WTC11 (cell line): ENCODE data around the gene GJB5. TPM values are rescaled to one million over a fixed set of nuclear protein-coding genes. Genes with fewer than 3 reads are reported as not detected.
A peak's percentile ranks its signal among the peaks of the same experiment; 100 is the strongest.

Experiments
- ATAC-seq: fragments of 200-7000 bp; cut with Tn5 transposase; 2 replicates; pipeline ENCODE4 v1.10.0; 2021; ENCODE audit warnings: mild to moderate bottlenecking, moderate library complexity
- CTCF ChIA-PET: fragments of 300-600 bp; sonication (Branson Sonifier 250); formaldehyde crosslinking; loops from one replicate; lab custom pipeline; 2021; ENCODE audit warnings: antibody characterized with exemption; lab: Charles Lee
- POLR2A ChIA-PET: fragments of 350-600 bp; sonication (Branson Sonifier 250); formaldehyde crosslinking; loops from one replicate; lab custom pipeline; 2021; ENCODE audit warnings: antibody characterized with exemption; lab: Charles Lee
- DNase-seq: peaks from one replicate; pipeline ENCODE4 v3.0.0; 2021; ENCODE audit warnings: low spot score
- H3K27ac Mint-ChIP-seq: 2 replicates; pipeline ENCODE4 v1.8.0; 2021; ENCODE audit warnings: mixed read lengths
- H3K27me3 Mint-ChIP-seq: 2 replicates; pipeline ENCODE4 v1.8.0; 2021; ENCODE audit warnings: low read depth, mild to moderate bottlenecking, moderate library complexity, mixed read lengths
- H3K36me3 Mint-ChIP-seq: 2 replicates; pipeline ENCODE4 v1.8.0; 2021; ENCODE audit warnings: mixed read lengths
- H3K4me1 Mint-ChIP-seq: 2 replicates; pipeline ENCODE4 v1.8.0; 2022; ENCODE audit warnings: mixed read lengths
- H3K4me3 Mint-ChIP-seq: 2 replicates; pipeline ENCODE4 v1.8.0; 2021; ENCODE audit warnings: mild to moderate bottlenecking, moderate library complexity, mixed read lengths
- H3K9me3 Mint-ChIP-seq: 2 replicates; pipeline ENCODE4 v1.8.0; 2021; ENCODE audit warnings: mixed read lengths
- CREM ChIP-seq: sonication (generic); formaldehyde crosslinking; IDR thresholded peaks from 2 replicates; pipeline ENCODE4 v1.8.1; 2022; ENCODE audit warnings: mild to moderate bottlenecking, missing genetic modification reagents, moderate library complexity
- EMX1 ChIP-seq: fragments of 250-450 bp; sonication (Bioruptor Pico); IDR thresholded peaks from 2 replicates; pipeline ENCODE4 v1.8.0; 2021; ENCODE audit warnings: mild to moderate bottlenecking
- FOXK1 ChIP-seq: sonication (generic); formaldehyde crosslinking; IDR thresholded peaks from 2 replicates; pipeline ENCODE4 v1.8.0; 2022; ENCODE audit warnings: mild to moderate bottlenecking, moderate library complexity, missing genetic modification reagents
- FOXP1 ChIP-seq: sonication (generic); formaldehyde crosslinking; IDR thresholded peaks from 2 replicates; pipeline ENCODE4 v1.8.0; 2022; ENCODE audit warnings: missing genetic modification reagents, mild to moderate bottlenecking, moderate library complexity, borderline replicate concordance
- NR2C2 ChIP-seq: sonication (generic); formaldehyde crosslinking; IDR thresholded peaks from 2 replicates; pipeline ENCODE4 v1.8.0; 2022; ENCODE audit warnings: mild to moderate bottlenecking, missing genetic modification reagents
- RELA ChIP-seq: sonication (generic); formaldehyde crosslinking; IDR thresholded peaks from 2 replicates; pipeline ENCODE4 v1.8.1; 2022; ENCODE audit warnings: missing genetic modification reagents, mild to moderate bottlenecking, borderline replicate concordance
- SMAD4 ChIP-seq: sonication (generic); formaldehyde crosslinking; IDR thresholded peaks from 2 replicates; pipeline ENCODE4 v1.8.0; 2022; ENCODE audit warnings: mild to moderate bottlenecking, missing genetic modification reagents
- SP1 ChIP-seq: sonication (generic); formaldehyde crosslinking; conservative IDR thresholded peaks from 2 replicates; pipeline ENCODE4 v1.8.1; 2022; ENCODE audit warnings: missing genetic modification reagents
- ZNF121 ChIP-seq: sonication (generic); formaldehyde crosslinking; IDR thresholded peaks from 2 replicates; pipeline ENCODE4 v1.8.0; 2023; ENCODE audit warnings: missing genetic modification reagents
- ZNF138 ChIP-seq: sonication (generic); formaldehyde crosslinking; conservative IDR thresholded peaks from 2 replicates; pipeline ENCODE4 v1.8.1; 2022; ENCODE audit warnings: mild to moderate bottlenecking, moderate library complexity, missing genetic modification reagents
- total RNA-seq: library from RNA; stranded (reverse); gene quantifications from 3 replicates; pipeline ENCODE4 v1.2.3, GENCODE V29; 2021
- TF ChIP-seq, protein P1 (sequence below): fragments of 200-600 bp; IDR thresholded peaks from 2 replicates; pipeline ENCODE4 v1.8.0; 2022; ENCODE audit warnings: antibody characterized with exemption
- TF ChIP-seq, protein P2 (sequence below): sonication (generic); formaldehyde crosslinking; IDR thresholded peaks from 2 replicates; pipeline ENCODE4 v1.8.1; 2023; ENCODE audit warnings: mild to moderate bottlenecking, missing genetic modification reagents, moderate library complexity
- TF ChIP-seq, protein P3 (sequence below): fragments of 250-450 bp; sonication (Bioruptor Pico); IDR thresholded peaks from 2 replicates; pipeline ENCODE4 v1.8.0; 2021; ENCODE audit warnings: mild to moderate bottlenecking
- TF ChIP-seq, protein P4 (sequence below): sonication (generic); formaldehyde crosslinking; IDR thresholded peaks from 2 replicates; pipeline ENCODE4 v1.8.0; 2022; ENCODE audit warnings: mild to moderate bottlenecking, missing genetic modification reagents
- TF ChIP-seq, protein P5 (sequence below): sonication (generic); formaldehyde crosslinking; conservative IDR thresholded peaks from 2 replicates; pipeline ENCODE4 v1.8.1; 2022; ENCODE audit warnings: mild to moderate bottlenecking, missing genetic modification reagents
- TF ChIP-seq, protein P6 (sequence below): sonication (generic); formaldehyde crosslinking; IDR thresholded peaks from 2 replicates; pipeline ENCODE4 v1.8.1; 2022; ENCODE audit warnings: low read depth, mild to moderate bottlenecking, moderate library complexity, missing genetic modification reagents, borderline replicate concordance
- TF ChIP-seq, protein P7 (sequence below): sonication (generic); formaldehyde crosslinking; IDR thresholded peaks from 2 replicates; pipeline ENCODE4 v1.8.0; 2022; ENCODE audit warnings: missing genetic modification reagents
- TF ChIP-seq, protein P8 (sequence below): sonication (generic); formaldehyde crosslinking; IDR thresholded peaks from 2 replicates; pipeline ENCODE4 v1.8.0; 2023; ENCODE audit warnings: mild to moderate bottlenecking, missing genetic modification reagents
- TF ChIP-seq, protein P9 (sequence below): sonication (generic); formaldehyde crosslinking; IDR thresholded peaks from 2 replicates; pipeline ENCODE4 v1.8.1; 2022; ENCODE audit warnings: missing genetic modification reagents, borderline replicate concordance

The GJB5 gene
- total RNA-seq, 1 experiment from 2014 or later, result 0.55 TPM

DNA sequence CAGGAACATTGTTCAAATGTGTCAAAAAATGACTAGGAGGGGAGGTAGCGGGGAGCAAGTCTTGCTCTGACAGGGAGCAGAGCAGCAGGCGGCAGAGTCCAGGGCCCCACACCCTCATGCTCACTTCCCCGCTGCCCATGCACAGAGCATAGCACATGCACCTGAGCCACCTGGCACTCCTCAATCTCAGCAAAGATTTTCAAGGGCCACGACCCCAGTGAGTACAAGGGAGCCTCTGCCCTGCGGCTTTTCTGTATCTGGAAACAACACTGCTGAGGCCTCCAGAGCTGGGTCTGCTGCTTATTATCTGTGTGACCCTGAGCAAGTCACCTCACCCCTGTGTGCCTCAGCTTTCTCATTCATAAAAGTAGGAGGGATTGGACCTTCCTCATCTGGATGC lies 25.1 kb downstream of the GJB5 start (continued):
- TF ChIP-seq, protein P1, sequence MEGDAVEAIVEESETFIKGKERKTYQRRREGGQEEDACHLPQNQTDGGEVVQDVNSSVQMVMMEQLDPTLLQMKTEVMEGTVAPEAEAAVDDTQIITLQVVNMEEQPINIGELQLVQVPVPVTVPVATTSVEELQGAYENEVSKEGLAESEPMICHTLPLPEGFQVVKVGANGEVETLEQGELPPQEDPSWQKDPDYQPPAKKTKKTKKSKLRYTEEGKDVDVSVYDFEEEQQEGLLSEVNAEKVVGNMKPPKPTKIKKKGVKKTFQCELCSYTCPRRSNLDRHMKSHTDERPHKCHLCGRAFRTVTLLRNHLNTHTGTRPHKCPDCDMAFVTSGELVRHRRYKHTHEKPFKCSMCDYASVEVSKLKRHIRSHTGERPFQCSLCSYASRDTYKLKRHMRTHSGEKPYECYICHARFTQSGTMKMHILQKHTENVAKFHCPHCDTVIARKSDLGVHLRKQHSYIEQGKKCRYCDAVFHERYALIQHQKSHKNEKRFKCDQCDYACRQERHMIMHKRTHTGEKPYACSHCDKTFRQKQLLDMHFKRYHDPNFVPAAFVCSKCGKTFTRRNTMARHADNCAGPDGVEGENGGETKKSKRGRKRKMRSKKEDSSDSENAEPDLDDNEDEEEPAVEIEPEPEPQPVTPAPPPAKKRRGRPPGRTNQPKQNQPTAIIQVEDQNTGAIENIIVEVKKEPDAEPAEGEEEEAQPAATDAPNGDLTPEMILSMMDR, result no peak

DNA sequence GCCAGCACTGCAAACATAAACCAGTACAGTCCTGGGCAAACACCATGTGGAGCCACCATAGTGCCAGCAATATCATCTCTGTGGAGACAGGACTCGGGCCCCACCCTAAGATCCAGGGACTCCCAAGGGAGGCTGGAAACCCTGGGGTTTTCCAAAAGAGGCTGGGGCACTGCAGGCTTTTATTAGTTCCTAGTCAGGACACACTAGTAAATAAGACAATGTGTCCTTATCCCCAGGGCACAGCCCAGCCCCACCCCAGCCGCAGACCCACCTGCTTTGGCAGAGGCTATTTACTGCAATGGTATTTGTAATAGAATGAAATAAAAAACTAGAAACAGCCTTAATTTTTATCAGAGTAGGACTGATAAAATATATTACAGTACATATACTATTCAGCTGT lies 25.7 kb downstream of the GJB5 start:
- Mint-ChIP-seq H3K4me3 (peak overlapping the region; percentile 61), H3K27ac (no peak overlapping the region), H3K4me1 (peaks cover 7% of the 10 kb centered on the region; the same call in 1 of the 2 replicates), H3K9me3 (no peaks in the 10 kb centered on the region), H3K27me3 (peaks cover 57% of the 10 kb centered on the region), H3K36me3 (no peaks in the 10 kb centered on the region)
- POLR2A ChIA-PET, result no interaction called here
- CTCF ChIA-PET, result interaction anchor here (2.6 kb wide), 1 partner anchor 37 kb away, joined by 24 read pairs; no protein-coding TSS in a partner anchor
- ATAC-seq, result no peak
- no peak for DNase-seq
- no peak for TF ChIP-seq SP1 (CRISPR knock-in tag)
- no peak for TF ChIP-seq SMAD4 (CRISPR knock-in tag)
- TF ChIP-seq, protein P2, sequence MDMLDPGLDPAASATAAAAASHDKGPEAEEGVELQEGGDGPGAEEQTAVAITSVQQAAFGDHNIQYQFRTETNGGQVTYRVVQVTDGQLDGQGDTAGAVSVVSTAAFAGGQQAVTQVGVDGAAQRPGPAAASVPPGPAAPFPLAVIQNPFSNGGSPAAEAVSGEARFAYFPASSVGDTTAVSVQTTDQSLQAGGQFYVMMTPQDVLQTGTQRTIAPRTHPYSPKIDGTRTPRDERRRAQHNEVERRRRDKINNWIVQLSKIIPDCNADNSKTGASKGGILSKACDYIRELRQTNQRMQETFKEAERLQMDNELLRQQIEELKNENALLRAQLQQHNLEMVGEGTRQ (CRISPR knock-in tag), result no peak
- no peak for TF ChIP-seq RELA (CRISPR knock-in tag)
- no peak for TF ChIP-seq CREM
- TF ChIP-seq FOXP1 (CRISPR knock-in tag), result no peak
- TF ChIP-seq FOXK1, result no peak
- TF ChIP-seq ZNF138 (CRISPR knock-in tag), result no peak
- TF ChIP-seq EMX1, result no peak
- TF ChIP-seq ZNF121 (CRISPR knock-in tag), result no peak
- TF ChIP-seq, protein P3, sequence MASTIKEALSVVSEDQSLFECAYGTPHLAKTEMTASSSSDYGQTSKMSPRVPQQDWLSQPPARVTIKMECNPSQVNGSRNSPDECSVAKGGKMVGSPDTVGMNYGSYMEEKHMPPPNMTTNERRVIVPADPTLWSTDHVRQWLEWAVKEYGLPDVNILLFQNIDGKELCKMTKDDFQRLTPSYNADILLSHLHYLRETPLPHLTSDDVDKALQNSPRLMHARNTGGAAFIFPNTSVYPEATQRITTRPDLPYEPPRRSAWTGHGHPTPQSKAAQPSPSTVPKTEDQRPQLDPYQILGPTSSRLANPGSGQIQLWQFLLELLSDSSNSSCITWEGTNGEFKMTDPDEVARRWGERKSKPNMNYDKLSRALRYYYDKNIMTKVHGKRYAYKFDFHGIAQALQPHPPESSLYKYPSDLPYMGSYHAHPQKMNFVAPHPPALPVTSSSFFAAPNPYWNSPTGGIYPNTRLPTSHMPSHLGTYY, result no peak
- TF ChIP-seq NR2C2 (CRISPR knock-in tag), result no peak
- TF ChIP-seq, protein P4, sequence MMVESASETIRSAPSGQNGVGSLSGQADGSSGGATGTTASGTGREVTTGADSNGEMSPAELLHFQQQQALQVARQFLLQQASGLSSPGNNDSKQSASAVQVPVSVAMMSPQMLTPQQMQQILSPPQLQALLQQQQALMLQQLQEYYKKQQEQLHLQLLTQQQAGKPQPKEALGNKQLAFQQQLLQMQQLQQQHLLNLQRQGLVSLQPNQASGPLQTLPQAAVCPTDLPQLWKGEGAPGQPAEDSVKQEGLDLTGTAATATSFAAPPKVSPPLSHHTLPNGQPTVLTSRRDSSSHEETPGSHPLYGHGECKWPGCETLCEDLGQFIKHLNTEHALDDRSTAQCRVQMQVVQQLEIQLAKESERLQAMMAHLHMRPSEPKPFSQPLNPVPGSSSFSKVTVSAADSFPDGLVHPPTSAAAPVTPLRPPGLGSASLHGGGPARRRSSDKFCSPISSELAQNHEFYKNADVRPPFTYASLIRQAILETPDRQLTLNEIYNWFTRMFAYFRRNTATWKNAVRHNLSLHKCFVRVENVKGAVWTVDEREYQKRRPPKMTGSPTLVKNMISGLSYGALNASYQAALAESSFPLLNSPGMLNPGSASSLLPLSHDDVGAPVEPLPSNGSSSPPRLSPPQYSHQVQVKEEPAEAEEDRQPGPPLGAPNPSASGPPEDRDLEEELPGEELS (CRISPR knock-in tag), result no peak
- TF ChIP-seq, protein P5, sequence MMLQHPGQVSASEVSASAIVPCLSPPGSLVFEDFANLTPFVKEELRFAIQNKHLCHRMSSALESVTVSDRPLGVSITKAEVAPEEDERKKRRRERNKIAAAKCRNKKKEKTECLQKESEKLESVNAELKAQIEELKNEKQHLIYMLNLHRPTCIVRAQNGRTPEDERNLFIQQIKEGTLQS (CRISPR knock-in tag), result no peak
- TF ChIP-seq, protein P6, sequence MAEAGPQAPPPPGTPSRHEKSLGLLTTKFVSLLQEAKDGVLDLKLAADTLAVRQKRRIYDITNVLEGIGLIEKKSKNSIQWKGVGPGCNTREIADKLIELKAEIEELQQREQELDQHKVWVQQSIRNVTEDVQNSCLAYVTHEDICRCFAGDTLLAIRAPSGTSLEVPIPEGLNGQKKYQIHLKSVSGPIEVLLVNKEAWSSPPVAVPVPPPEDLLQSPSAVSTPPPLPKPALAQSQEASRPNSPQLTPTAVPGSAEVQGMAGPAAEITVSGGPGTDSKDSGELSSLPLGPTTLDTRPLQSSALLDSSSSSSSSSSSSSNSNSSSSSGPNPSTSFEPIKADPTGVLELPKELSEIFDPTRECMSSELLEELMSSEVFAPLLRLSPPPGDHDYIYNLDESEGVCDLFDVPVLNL (CRISPR knock-in tag), result no peak
- TF ChIP-seq, protein P7, sequence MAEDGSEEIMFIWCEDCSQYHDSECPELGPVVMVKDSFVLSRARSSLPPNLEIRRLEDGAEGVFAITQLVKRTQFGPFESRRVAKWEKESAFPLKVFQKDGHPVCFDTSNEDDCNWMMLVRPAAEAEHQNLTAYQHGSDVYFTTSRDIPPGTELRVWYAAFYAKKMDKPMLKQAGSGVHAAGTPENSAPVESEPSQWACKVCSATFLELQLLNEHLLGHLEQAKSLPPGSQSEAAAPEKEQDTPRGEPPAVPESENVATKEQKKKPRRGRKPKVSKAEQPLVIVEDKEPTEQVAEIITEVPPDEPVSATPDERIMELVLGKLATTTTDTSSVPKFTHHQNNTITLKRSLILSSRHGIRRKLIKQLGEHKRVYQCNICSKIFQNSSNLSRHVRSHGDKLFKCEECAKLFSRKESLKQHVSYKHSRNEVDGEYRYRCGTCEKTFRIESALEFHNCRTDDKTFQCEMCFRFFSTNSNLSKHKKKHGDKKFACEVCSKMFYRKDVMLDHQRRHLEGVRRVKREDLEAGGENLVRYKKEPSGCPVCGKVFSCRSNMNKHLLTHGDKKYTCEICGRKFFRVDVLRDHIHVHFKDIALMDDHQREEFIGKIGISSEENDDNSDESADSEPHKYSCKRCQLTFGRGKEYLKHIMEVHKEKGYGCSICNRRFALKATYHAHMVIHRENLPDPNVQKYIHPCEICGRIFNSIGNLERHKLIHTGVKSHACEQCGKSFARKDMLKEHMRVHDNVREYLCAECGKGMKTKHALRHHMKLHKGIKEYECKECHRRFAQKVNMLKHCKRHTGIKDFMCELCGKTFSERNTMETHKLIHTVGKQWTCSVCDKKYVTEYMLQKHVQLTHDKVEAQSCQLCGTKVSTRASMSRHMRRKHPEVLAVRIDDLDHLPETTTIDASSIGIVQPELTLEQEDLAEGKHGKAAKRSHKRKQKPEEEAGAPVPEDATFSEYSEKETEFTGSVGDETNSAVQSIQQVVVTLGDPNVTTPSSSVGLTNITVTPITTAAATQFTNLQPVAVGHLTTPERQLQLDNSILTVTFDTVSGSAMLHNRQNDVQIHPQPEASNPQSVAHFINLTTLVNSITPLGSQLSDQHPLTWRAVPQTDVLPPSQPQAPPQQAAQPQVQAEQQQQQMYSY, result no peak
- TF ChIP-seq, protein P8, sequence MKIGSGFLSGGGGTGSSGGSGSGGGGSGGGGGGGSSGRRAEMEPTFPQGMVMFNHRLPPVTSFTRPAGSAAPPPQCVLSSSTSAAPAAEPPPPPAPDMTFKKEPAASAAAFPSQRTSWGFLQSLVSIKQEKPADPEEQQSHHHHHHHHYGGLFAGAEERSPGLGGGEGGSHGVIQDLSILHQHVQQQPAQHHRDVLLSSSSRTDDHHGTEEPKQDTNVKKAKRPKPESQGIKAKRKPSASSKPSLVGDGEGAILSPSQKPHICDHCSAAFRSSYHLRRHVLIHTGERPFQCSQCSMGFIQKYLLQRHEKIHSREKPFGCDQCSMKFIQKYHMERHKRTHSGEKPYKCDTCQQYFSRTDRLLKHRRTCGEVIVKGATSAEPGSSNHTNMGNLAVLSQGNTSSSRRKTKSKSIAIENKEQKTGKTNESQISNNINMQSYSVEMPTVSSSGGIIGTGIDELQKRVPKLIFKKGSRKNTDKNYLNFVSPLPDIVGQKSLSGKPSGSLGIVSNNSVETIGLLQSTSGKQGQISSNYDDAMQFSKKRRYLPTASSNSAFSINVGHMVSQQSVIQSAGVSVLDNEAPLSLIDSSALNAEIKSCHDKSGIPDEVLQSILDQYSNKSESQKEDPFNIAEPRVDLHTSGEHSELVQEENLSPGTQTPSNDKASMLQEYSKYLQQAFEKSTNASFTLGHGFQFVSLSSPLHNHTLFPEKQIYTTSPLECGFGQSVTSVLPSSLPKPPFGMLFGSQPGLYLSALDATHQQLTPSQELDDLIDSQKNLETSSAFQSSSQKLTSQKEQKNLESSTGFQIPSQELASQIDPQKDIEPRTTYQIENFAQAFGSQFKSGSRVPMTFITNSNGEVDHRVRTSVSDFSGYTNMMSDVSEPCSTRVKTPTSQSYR, result no peak
- TF ChIP-seq, protein P9, sequence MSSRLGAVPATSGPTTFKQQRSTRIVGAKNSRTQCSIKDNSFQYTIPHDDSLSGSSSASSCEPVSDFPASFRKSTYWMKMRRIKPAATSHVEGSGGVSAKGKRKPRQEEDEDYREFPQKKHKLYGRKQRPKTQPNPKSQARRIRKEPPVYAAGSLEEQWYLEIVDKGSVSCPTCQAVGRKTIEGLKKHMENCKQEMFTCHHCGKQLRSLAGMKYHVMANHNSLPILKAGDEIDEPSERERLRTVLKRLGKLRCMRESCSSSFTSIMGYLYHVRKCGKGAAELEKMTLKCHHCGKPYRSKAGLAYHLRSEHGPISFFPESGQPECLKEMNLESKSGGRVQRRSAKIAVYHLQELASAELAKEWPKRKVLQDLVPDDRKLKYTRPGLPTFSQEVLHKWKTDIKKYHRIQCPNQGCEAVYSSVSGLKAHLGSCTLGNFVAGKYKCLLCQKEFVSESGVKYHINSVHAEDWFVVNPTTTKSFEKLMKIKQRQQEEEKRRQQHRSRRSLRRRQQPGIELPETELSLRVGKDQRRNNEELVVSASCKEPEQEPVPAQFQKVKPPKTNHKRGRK, result no peak
